CD14-positive monocyte (primary cell): ENCODE data around the gene RGS9. TPM values are rescaled to one million over a fixed set of nuclear protein-coding genes. Genes with fewer than 3 reads are reported as not detected.

Experiments used
- DNase-seq, 3 donors: peaks; one replicate each; pipeline ENCODE4 v3.0.0-alpha.2; 2011 to 2022
- H2AFZ ChIP-seq: 2 replicates; pipeline ENCODE4 v1.6.0; 2012; ENCODE audit warnings: mild to moderate bottlenecking, low read depth, low read length, inconsistent platforms; ENCODE audit not compliant: insufficient read depth, poor library complexity, severe bottlenecking
- H3K27ac ChIP-seq, 2 donors: 1 replicate in 1 of 2; 2 replicates in 1 of 2; pipeline ENCODE4 v1.5.1; 2012 to 2013; ENCODE audit warnings: low read length in 2 of 2, control low read depth in 1 of 2, inconsistent platforms in 1 of 2, low read depth in 1 of 2, mild to moderate bottlenecking in 1 of 2
- H3K27me3 ChIP-seq, 2 donors: one replicate each; pipeline versions ENCODE4 v1.6.0 to v1.6.1; 2011 to 2013; ENCODE audit warnings: low read length in 2 of 2; ENCODE audit not compliant: control insufficient read depth in 2 of 2, insufficient read depth in 2 of 2
- H3K36me3 ChIP-seq, 2 donors: replicated peaks in 1 of 2; 1 replicate in 1 of 2; 2 replicates in 1 of 2; pipeline versions ENCODE4 v1.5.1 to v1.6.1; 2012 to 2013; ENCODE audit warnings: low read length in 2 of 2, control low read depth in 1 of 2, inconsistent platforms in 1 of 2, mild to moderate bottlenecking in 1 of 2; ENCODE audit not compliant: insufficient read depth in 2 of 2, control insufficient read depth in 1 of 2
- H3K4me1 ChIP-seq, 2 donors: 1 replicate in 1 of 2; 2 replicates in 1 of 2; pipeline versions ENCODE4 v1.5.1 to v1.6.1; 2012 to 2013; ENCODE audit warnings: low read length in 2 of 2, control low read depth in 1 of 2, inconsistent platforms in 1 of 2, mild to moderate bottlenecking in 1 of 2, moderate library complexity in 1 of 2; ENCODE audit not compliant: insufficient read depth in 2 of 2, control insufficient read depth in 1 of 2
- H3K4me2 ChIP-seq: replicated peaks from 2 replicates; pipeline ENCODE3; 2012; ENCODE audit warnings: low read length, moderate library complexity, mild to moderate bottlenecking; ENCODE audit not compliant: poor library complexity, severe bottlenecking; ENCODE audit errors: extremely low read depth
- H3K4me3 ChIP-seq, 3 experiments: fragments of 200-600 bp in 1 of 3; sonication (generic) in 1 of 3; replicated peaks in 1 of 3; 1 replicate in 2 of 3; 2 replicates in 1 of 3; pipeline ENCODE4 v1.5.1; 2011 to 2013; ENCODE audit warnings: low read length in 3 of 3, mild to moderate bottlenecking in 3 of 3, control low read depth in 2 of 3, low read depth in 2 of 3, inconsistent platforms in 1 of 3, moderate library complexity in 1 of 3
- H3K79me2 ChIP-seq: 2 replicates; pipeline ENCODE4 v1.6.0; 2012; ENCODE audit warnings: mild to moderate bottlenecking, control low read depth, inconsistent platforms, low read length, moderate library complexity; ENCODE audit not compliant: insufficient read depth
- H3K9ac ChIP-seq: 2 replicates; pipeline ENCODE4 v1.6.0; 2017; ENCODE audit warnings: low read length, mild to moderate bottlenecking; ENCODE audit not compliant: insufficient read depth, poor library complexity, severe bottlenecking
- H3K9me3 ChIP-seq, 2 donors: replicated peaks in 1 of 2; 1 replicate in 1 of 2; 2 replicates in 1 of 2; pipeline versions ENCODE4 v1.5.1 to v1.6.1; 2012 to 2013; ENCODE audit warnings: low read length in 2 of 2, control low read depth in 1 of 2; ENCODE audit not compliant: control insufficient read depth in 1 of 2, insufficient read depth in 1 of 2
- H4K20me1 ChIP-seq: 2 replicates; pipeline ENCODE4 v1.6.0; 2012; ENCODE audit warnings: mild to moderate bottlenecking, low read length, control low read depth, moderate library complexity; ENCODE audit not compliant: insufficient read depth
- H3K27ac Mint-ChIP-seq, 7 donors: one replicate each; pipeline ENCODE4 v1.8.0; 2020; ENCODE audit warnings: mild to moderate bottlenecking in 7 of 7, mixed read lengths in 7 of 7, moderate library complexity in 6 of 7, inconsistent platforms in 2 of 7
- H3K27me3 Mint-ChIP-seq, 3 donors: one replicate each; pipeline ENCODE4 v1.8.0; 2021 to 2022; ENCODE audit warnings: low read depth in 3 of 3, mild to moderate bottlenecking in 3 of 3, mixed read lengths in 3 of 3, moderate library complexity in 3 of 3, inconsistent platforms in 1 of 3
- H3K36me3 Mint-ChIP-seq, 2 donors: one replicate each; pipeline ENCODE4 v1.8.0; 2020; ENCODE audit warnings: mixed read lengths in 2 of 2, inconsistent platforms in 1 of 2, mild to moderate bottlenecking in 1 of 2
- H3K4me1 Mint-ChIP-seq: one replicate; pipeline ENCODE4 v1.8.0; 2020; ENCODE audit warnings: mild to moderate bottlenecking, mixed read lengths
- H3K4me3 Mint-ChIP-seq, 2 donors: one replicate each; pipeline ENCODE4 v1.8.0; 2020; ENCODE audit warnings: mild to moderate bottlenecking in 2 of 2, mixed read lengths in 2 of 2, moderate library complexity in 1 of 2
- H3K9me3 Mint-ChIP-seq, 7 donors: one replicate each; pipeline ENCODE4 v1.8.0; 2020 to 2022; ENCODE audit warnings: mixed read lengths in 7 of 7, mild to moderate bottlenecking in 6 of 7, moderate library complexity in 6 of 7, inconsistent platforms in 2 of 7
- WGBS: methylation state at CpG from one replicate; pipeline ENCODE4 v1.1.5; 2013; ENCODE audit warnings: missing lambda C conversion rate; ENCODE audit not compliant: insufficient coverage; 5-methylcytosine and 5-hydroxymethylcytosine counted together
- intact Hi-C, 2 donors: fragments of 100-400 bp; cut with micrococcal nuclease; formaldehyde crosslinking; loops; one replicate each; pipeline versions ENCODE4 v1.15.0 to v1.15.1; 2023
- polyA plus RNA-seq, 3 donors: library from polyadenylated mRNA; depleted of rRNA in 1 of 3; unstranded in 2 of 3; stranded (reverse) in 1 of 3; fragments of 300-500 nt in 2 of 3; fragments of >200 nt in 1 of 3; fragmentation: Illumina TruSeq in 2 of 3; gene quantifications; 1 replicate in 2 of 3; 2 replicates in 1 of 3; pipeline ENCODE4 v1.2.3, GENCODE V29; 2012 to 2021
- TF ChIP-seq, protein P1 (sequence below): fragments of 200-600 bp; IDR thresholded peaks from one replicate; pipeline ENCODE4 v1.8.0; 2022; ENCODE audit warnings: antibody characterized with exemption, mild to moderate bottlenecking

The RGS9 gene
- polyA plus RNA-seq, 3 donors, result 0.08 TPM; not detected in 2

DNA sequence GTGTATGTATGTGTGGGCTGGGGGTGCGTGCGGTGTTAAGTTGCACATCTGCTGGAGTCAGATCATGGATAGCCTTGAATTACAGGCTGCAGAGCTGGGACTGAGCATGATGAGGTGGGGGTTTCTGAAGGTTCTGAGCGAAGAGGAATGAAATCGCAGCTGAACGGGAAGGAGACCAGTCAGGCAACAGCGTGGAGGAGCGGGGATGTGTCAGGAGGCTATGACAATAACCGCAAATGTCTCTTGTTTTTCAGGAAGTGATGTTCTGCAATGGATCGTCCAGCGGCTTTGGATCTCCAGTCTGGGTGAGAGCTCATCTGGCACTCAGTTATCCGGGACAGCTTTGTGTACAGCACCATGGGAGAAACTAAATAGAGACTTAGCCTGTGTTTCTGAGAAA lies 20.9 kb downstream of the RGS9 start:
- Histone ChIP-seq H3K4me1 (peaks cover 0 to 6% of the 10 kb centered on the region in 2 donors), H3K27me3 (no peaks in the 10 kb centered on the region), H2AFZ (no peak overlapping the region), H3K9me3 (no peaks in the 10 kb centered on the region), H3K27ac (no peak overlapping the region), H3K9ac (no peak overlapping the region), H3K4me3 (no peak overlapping the region), H3K79me2 (no peaks in the 10 kb centered on the region), H3K4me2 (no peak overlapping the region), H4K20me1 (no peaks in the 10 kb centered on the region), H3K36me3 (no peaks in the 10 kb centered on the region)
- DNase-seq, result peak in 1 of 3 donors; percentile 23
- peaks cover 0 to 6% (median 0%) of the 10 kb centered on the region in 3 donors for H3K27me3 Mint-ChIP-seq
- H3K4me3 Mint-ChIP-seq, result peak overlapping the region in 1 of 2 donors; percentile 18
- H3K36me3 Mint-ChIP-seq, result no peaks in the 10 kb centered on the region
- H3K4me1 Mint-ChIP-seq, result peaks cover 11% of the 10 kb centered on the region
- no peaks in the 10 kb centered on the region for H3K9me3 Mint-ChIP-seq
- no peak overlapping the region for H3K27ac Mint-ChIP-seq
- WGBS, result 86% methylated on average over 11 of the region's 11 CpGs
- intact Hi-C loops, result no loop called here
- TF ChIP-seq, protein P1, sequence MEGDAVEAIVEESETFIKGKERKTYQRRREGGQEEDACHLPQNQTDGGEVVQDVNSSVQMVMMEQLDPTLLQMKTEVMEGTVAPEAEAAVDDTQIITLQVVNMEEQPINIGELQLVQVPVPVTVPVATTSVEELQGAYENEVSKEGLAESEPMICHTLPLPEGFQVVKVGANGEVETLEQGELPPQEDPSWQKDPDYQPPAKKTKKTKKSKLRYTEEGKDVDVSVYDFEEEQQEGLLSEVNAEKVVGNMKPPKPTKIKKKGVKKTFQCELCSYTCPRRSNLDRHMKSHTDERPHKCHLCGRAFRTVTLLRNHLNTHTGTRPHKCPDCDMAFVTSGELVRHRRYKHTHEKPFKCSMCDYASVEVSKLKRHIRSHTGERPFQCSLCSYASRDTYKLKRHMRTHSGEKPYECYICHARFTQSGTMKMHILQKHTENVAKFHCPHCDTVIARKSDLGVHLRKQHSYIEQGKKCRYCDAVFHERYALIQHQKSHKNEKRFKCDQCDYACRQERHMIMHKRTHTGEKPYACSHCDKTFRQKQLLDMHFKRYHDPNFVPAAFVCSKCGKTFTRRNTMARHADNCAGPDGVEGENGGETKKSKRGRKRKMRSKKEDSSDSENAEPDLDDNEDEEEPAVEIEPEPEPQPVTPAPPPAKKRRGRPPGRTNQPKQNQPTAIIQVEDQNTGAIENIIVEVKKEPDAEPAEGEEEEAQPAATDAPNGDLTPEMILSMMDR, result no peak

DNA sequence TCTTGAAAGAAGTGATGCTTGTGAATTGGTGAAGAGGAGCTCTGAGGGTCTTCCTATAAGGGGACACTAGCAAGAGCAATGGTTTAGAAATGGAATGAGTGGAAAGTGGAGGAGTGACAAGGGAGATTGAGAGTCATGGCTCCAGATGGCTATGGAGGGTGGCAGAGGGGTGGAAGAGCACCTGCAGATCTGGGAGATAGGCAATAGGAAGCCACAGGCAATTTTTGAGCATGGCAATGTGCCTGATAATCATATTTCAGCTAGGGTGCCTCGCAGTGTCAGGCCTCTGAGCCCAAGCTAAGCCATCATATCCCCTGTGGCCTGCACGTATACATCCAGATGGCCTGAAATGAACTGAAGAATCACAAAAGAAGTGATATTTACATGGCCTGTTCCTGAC lies 21.5 kb downstream of the RGS9 start:
- H3K9me3 Mint-ChIP-seq, result no peaks in the 10 kb centered on the region
- Histone ChIP-seq H4K20me1 (no peaks in the 10 kb centered on the region), H2AFZ (no peak overlapping the region), H3K4me3 (no peak overlapping the region), H3K27me3 (no peaks in the 10 kb centered on the region), H3K27ac (no peak overlapping the region), H3K9me3 (no peaks in the 10 kb centered on the region), H3K9ac (no peak overlapping the region), H3K4me1 (peaks cover 0 to 6% of the 10 kb centered on the region in 2 donors), H3K79me2 (no peaks in the 10 kb centered on the region), H3K36me3 (no peaks in the 10 kb centered on the region), H3K4me2 (no peak overlapping the region)
- no peak overlapping the region for H3K4me3 Mint-ChIP-seq
- 69% methylated on average over 2 of the region's 2 CpGs for WGBS
- intact Hi-C loops, result no loop called here
- no peak overlapping the region for H3K27ac Mint-ChIP-seq
- no peaks in the 10 kb centered on the region for H3K36me3 Mint-ChIP-seq
- TF ChIP-seq, protein P1, result no peak
- peaks cover 11% of the 10 kb centered on the region for H3K4me1 Mint-ChIP-seq
- no peak for DNase-seq
- peaks cover 0 to 8% (median 0%) of the 10 kb centered on the region in 3 donors for H3K27me3 Mint-ChIP-seq
